ENCODE data around the gene PAFAH1B1.

DNA sequence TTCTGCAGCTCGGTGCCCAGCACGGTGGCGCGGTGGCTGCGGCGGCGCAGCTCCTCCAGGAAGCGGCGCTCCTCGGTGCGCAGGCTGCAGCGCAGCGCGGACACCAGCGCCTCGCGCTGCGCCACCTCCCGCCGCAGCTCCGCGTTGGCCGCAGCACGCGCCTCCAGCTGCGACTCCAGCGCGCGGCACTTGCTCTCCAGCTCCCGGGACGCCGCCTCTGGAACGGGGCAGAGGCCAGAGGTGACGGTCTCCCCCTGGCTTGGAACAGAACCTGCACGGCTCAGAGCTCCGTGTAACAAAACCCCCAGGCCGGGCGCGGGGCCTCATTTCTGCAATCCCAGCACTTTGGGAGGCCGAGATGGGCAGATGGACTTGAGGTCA lies 131.3 kb downstream of the PAFAH1B1 start:
- TF ChIP-seq, protein P1, sequence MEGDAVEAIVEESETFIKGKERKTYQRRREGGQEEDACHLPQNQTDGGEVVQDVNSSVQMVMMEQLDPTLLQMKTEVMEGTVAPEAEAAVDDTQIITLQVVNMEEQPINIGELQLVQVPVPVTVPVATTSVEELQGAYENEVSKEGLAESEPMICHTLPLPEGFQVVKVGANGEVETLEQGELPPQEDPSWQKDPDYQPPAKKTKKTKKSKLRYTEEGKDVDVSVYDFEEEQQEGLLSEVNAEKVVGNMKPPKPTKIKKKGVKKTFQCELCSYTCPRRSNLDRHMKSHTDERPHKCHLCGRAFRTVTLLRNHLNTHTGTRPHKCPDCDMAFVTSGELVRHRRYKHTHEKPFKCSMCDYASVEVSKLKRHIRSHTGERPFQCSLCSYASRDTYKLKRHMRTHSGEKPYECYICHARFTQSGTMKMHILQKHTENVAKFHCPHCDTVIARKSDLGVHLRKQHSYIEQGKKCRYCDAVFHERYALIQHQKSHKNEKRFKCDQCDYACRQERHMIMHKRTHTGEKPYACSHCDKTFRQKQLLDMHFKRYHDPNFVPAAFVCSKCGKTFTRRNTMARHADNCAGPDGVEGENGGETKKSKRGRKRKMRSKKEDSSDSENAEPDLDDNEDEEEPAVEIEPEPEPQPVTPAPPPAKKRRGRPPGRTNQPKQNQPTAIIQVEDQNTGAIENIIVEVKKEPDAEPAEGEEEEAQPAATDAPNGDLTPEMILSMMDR (IDR thresholded peaks at IDR 0.05) = no peak
- TF ChIP-seq EZH2 (IDR thresholded peaks at IDR 0.05; ENCODE audit: borderline replicate concordance, insufficient read depth, low read depth, low read length, poor library complexity, severe bottlenecking) = no peak

All from B cell (primary cell).